CD4-positive, alpha-beta T cell treated with Interleukin-6 at 100 ng/mL for 8 hours (primary cell): Measurements from ENCODE around the gene CNST.

Experiments used
- DNase-seq: peaks from one replicate; pipeline ENCODE4 v3.0.0-alpha.2; 2020; ENCODE audit warnings: mixed read lengths, low spot score

The CNST gene

GRCh38 chr1:246566128-246566812, at the start of gene CNST, which contains the start of gene TFB2M:
CNST (plus strand) TSS chr1:246566456; CDS start chr1:246591563, 25,107 bp downstream.
TFB2M (minus strand) TSS chr1:246566261; CDS start chr1:246566138, 123 bp downstream.
- peak; percentile 93 for DNase-seq

DNA sequence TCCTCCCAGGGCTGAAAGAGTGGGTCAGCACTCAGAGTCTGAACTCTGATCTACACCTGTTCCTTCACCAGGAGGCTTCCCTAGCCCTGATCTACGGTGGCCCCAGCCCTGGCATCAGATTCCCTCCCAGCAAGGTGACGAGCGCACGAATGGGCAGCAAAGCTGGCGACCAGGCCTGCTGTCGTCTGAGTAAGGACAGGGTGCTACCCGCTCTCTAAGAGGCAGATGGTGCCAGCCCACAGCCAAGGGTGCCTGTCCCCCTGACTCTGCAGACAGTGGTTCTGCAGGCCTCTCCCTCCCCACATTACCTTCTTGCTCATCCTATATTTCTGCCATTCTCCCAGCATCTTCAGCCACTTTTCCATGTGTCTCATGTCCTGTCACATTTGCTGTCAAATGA, 48.9 kb upstream of the CNST start:
- DNase-seq: no peak

DNA sequence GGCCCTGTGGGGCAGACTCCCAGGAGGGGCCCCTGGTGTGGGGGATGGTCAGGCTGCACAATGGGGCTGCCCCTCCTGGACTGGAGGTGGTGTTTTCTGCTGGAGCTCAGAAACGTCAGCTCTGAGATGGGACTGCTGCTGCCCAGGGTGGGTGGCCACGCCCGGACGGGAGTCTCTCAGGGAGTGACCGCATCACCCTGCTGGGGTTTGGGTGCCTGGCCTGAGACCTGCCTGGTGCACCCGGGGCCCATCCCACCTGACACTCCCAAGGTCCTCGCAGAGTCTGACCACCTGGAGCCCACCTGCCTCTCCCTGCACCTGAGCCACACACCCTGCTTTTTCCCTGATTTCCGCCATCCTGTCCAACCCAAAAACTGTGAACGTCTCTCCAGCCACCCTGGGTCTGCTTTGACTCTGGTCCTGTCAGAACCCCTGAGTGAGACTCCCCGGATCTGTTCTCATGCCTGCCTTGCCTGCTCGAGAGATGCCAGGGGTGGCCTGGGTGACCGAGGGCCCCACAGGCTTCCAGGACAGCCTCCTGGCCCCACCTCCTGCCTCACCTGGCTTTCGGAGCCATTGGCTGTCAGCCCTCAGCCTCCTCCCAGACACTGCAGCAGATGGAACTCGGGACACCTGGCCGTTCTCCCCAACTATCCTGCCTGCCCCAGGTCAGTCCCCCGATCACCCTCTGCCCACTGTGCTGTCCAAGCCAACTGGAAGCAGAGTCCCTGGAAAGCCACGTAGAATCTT, 47.6 kb upstream of the CNST start:
- DNase-seq: no peak

DNA sequence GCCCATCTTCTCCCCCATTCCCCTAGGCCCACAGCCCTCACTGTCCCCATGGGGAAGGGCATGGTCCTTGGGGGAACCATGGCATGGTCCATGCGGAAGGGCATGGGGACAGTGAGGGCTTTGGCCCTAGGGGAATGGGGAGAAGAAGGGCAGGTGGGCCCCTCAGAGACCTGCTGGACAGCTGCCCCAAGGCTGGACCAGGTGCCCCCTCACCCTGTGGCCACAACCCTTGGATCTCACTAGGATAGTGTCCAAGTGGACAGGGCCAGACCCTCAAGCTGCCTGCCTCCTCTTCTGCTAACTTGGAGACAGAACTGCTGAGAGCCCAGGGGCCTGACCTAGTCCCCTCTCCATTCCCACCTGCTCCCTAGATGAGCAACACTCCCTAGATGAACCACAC, 46.7 kb upstream of the CNST start:
- no peak for DNase-seq

GRCh38 chr1:246526380-246526779, 39.9 kb upstream of the CNST start:
- no peak for DNase-seq

- DNase-seq: no peak
Measured at GRCh38 chr1:246526915-246527314, 39.3 kb upstream of the CNST start.

GRCh38 chr1:246527402-246528088, 38.7 kb upstream of the CNST start:
- DNase-seq: no peak

GRCh38 chr1:246528933-246529731, 37.1 kb upstream of the CNST start:
- no peak for DNase-seq

GRCh38 chr1:246530482-246530881, 35.8 kb upstream of the CNST start:
- no peak for DNase-seq

- DNase-seq: no peak
Measured at GRCh38 chr1:246532519-246532918, 33.7 kb upstream of the CNST start.

DNA sequence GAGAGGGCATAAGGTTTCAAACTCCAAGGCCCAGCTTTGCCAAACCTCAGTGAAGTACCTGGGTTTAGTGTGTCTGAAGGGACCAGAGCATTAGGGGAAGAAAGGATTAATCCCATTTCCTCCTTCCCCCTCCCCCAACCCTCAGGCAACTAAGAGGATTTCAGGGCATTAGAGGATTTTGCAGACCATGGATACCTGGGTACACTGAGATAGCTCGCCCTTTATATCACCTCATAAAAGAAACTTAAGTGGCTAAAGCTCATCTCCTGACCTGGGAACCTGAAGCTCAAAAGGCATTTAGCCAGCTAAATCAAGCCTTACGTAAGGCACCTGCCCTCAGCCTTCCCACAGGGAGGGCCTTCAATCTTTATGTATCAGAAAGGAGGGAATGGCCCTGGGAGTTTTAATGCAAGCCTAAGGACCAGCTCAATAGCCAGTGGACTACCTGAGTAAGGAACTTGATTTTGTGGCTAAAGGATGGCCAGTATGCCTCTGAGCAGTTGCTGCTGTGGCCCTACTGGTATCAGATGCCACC, 32.8 kb upstream of the CNST start:
- DNase-seq: no peak

GRCh38 chr1:246534114-246534513, 32.1 kb upstream of the CNST start:
- DNase-seq: no peak

GRCh38 chr1:246537441-246537840, 28.8 kb upstream of the CNST start:
- DNase-seq: no peak

- no peak for DNase-seq
Measured at GRCh38 chr1:246537887-246538286, 28.4 kb upstream of the CNST start.

GRCh38 chr1:246540738-246541491, 25.3 kb upstream of the CNST start:
- DNase-seq: no peak

- no peak for DNase-seq
Measured at GRCh38 chr1:246544001-246544400, 22.3 kb upstream of the CNST start.

DNA sequence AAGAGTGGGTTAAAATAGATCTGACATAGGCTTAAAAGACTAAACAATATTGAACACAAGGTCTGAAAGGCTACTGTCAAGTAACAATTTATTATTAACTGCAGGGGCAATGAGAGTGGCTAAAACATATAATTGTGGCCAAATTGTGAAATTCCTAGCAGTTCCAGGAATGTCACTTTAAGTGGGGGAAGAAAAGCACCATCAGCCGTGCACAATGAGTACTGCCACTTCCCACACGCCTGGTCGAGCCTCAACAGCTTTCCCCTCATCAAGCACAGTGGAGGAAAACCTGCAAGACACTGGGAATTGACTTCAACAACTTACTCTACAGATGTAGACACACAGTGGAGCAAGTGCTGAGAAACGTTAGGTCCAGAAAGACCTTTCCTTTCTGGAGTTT, 16.6 kb upstream of the CNST start:
- DNase-seq: no peak

DNA sequence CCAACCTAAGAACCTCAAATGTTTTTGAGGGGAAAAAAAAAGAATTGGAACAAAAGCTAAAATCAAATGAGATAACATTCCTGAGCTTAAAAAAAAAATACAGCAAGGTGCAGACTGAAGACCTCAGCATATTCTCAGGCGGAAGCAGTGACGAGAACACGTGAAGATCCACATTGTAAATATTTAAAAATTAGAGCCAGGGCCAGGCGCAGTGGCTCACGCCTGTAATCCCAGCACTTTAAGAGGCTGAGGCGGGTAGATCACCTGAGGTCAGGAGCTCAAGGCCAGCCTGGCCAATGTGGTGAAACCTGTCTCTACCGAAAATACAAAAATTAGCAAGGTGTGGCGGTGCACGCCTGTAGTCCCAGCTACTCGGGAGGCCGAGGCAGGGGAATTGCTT, 15.9 kb upstream of the CNST start:
- no peak for DNase-seq

DNA sequence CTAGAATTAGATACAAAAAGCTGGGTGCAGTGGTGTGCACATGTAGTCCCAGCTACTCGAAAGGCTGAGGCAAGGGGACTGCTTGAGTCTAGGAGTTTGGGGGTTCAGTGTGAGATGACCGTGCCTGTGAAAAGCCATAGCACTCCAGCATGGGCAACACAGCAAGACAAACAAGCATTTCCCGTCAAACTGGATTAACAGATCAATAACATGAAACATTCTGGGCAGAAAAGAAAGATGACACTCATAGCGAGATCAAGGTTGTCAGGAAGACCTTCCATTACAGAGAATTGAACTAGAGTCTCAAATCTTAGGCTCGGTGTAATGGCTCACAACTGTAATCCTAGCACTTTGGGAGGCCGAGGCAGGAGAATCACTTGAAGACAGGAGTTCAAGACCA, 14.1 kb upstream of the CNST start:
- no peak for DNase-seq

DNA sequence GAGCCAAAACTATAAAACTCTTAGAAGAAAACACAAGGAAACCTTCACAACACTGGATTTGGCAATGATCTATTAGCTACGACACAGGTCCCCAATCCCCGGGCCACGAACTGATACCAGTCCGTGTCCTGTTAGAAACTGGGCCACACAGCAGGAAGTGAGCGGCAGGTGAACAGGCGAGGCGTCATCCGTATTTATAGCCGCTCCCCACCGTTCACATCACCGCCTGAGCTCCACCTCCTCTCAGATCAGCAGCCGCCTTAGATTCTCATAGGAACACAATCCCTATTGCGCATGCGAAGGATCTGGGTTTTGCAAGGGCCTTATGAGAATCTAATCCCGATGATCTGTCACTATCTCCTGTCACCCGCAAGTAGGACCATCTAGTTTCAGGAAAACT, 12.1 kb upstream of the CNST start:
- DNase-seq: no peak

DNA sequence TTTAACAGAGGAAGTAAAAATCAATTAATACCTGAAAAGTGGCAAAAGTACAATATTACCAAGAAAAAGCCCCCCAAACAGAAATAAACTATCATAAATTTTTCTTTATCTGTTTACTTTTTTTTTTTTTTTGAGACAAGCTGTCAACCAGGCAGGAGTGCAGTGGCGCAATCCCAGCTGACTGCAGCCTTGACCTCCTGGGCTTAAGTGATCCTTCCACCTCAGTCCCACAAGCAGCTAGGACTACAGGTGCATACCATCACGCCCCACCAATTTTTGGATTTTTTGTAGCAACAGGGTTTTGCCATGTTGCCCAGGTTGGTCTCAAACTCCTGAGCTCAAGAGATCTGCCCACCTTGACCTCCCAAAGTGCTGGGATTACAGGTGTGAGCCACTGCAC, 8.2 kb upstream of the CNST start:
- DNase-seq: no peak
